ENCODE results near the gene FOXP2.

FOXP2 gene

GRCh38 chr7:114409750-114410149 lies 4.9 kb upstream of the FOXP2 start:
- Histone ChIP-seq H3K27ac (ENCODE audit: low read length) (no peak overlapping the region), H3K27me3 (ENCODE audit: insufficient read depth, low read length) (no peaks in the 10 kb centered on the region)

GRCh38 chr7:114412548-114412947 lies 2.1 kb upstream of the FOXP2 start:
- Histone ChIP-seq H3K27ac (ENCODE audit: low read length) (no peak overlapping the region), H3K9me3 (ENCODE audit: insufficient read depth, low read depth, low read length) (no peaks in the 10 kb centered on the region), H3K27me3 (ENCODE audit: insufficient read depth, low read length) (no peaks in the 10 kb centered on the region), H3K36me3 (ENCODE audit: insufficient read depth, low read depth, low read length) (no peaks in the 10 kb centered on the region), H3K9ac (ENCODE audit: low read depth, low read length) (no peak overlapping the region), H3K4me3 (ENCODE audit: low read length) (no peak overlapping the region), H3K4me1 (ENCODE audit: insufficient read depth, low read length) (peaks cover 19% of the 10 kb centered on the region)

More at GRCh38 chr7:114409750-114410149, 4.9 kb upstream of the FOXP2 start:
- H3K36me3 ChIP-seq (ENCODE audit: insufficient read depth, low read depth, low read length): no peaks in the 10 kb centered on the region
- H3K4me3 ChIP-seq (ENCODE audit: low read length): no peak overlapping the region
- H3K4me1 ChIP-seq (ENCODE audit: insufficient read depth, low read length): peaks cover 11% of the 10 kb centered on the region
- H3K9me3 ChIP-seq (ENCODE audit: insufficient read depth, low read depth, low read length): no peaks in the 10 kb centered on the region
- H3K9ac ChIP-seq (ENCODE audit: low read depth, low read length): no peak overlapping the region

- H3K9me3 ChIP-seq (ENCODE audit: insufficient read depth, low read depth, low read length): no peaks in the 10 kb centered on the region
- H3K36me3 ChIP-seq (ENCODE audit: insufficient read depth, low read depth, low read length): no peaks in the 10 kb centered on the region
- no peak overlapping the region for H3K9ac ChIP-seq (ENCODE audit: low read depth, low read length)
- H3K27me3 ChIP-seq (ENCODE audit: insufficient read depth, low read length): no peaks in the 10 kb centered on the region
- no peak overlapping the region for H3K27ac ChIP-seq (ENCODE audit: low read length)
- no peak overlapping the region for H3K4me3 ChIP-seq (ENCODE audit: low read length)
- H3K4me1 ChIP-seq (ENCODE audit: insufficient read depth, low read length): peaks cover 19% of the 10 kb centered on the region
These were observed 857 bp upstream of the FOXP2 start for GRCh38 chr7:114413761-114414155.

GRCh38 chr7:114415064-114415989 lies 712 bp downstream of the FOXP2 start:
- no peaks in the 10 kb centered on the region for H3K9me3 ChIP-seq (ENCODE audit: insufficient read depth, low read depth, low read length)
- H3K27me3 ChIP-seq (ENCODE audit: insufficient read depth, low read length): no peaks in the 10 kb centered on the region
- peaks cover 19% of the 10 kb centered on the region for H3K4me1 ChIP-seq (ENCODE audit: insufficient read depth, low read length)
- H3K9ac ChIP-seq (ENCODE audit: low read depth, low read length): peak overlapping the region; percentile 19; the same call in 1 of the 2 replicates
- H3K27ac ChIP-seq (ENCODE audit: low read length): no peak overlapping the region
- H3K36me3 ChIP-seq (ENCODE audit: insufficient read depth, low read depth, low read length): no peaks in the 10 kb centered on the region
- peak overlapping the region; percentile 33 for H3K4me3 ChIP-seq (ENCODE audit: low read length)

- peaks cover 19% of the 10 kb centered on the region for H3K4me1 ChIP-seq (ENCODE audit: insufficient read depth, low read length)
- H3K36me3 ChIP-seq (ENCODE audit: insufficient read depth, low read depth, low read length): no peaks in the 10 kb centered on the region
- no peaks in the 10 kb centered on the region for H3K9me3 ChIP-seq (ENCODE audit: insufficient read depth, low read depth, low read length)
- no peak overlapping the region for H3K4me3 ChIP-seq (ENCODE audit: low read length)
- H3K27ac ChIP-seq (ENCODE audit: low read length): no peak overlapping the region
- H3K9ac ChIP-seq (ENCODE audit: low read depth, low read length): no peak overlapping the region
- no peaks in the 10 kb centered on the region for H3K27me3 ChIP-seq (ENCODE audit: insufficient read depth, low read length)
These were observed 1.7 kb downstream of the FOXP2 start for GRCh38 chr7:114416129-114416990.

- no peaks in the 10 kb centered on the region for H3K27me3 ChIP-seq (ENCODE audit: insufficient read depth, low read length)
- H3K36me3 ChIP-seq (ENCODE audit: insufficient read depth, low read depth, low read length): no peaks in the 10 kb centered on the region
- peaks cover 19% of the 10 kb centered on the region for H3K4me1 ChIP-seq (ENCODE audit: insufficient read depth, low read length)
- H3K4me3 ChIP-seq (ENCODE audit: low read length): no peak overlapping the region
- no peak overlapping the region for H3K27ac ChIP-seq (ENCODE audit: low read length)
- no peak overlapping the region for H3K9ac ChIP-seq (ENCODE audit: low read depth, low read length)
- H3K9me3 ChIP-seq (ENCODE audit: insufficient read depth, low read depth, low read length): no peaks in the 10 kb centered on the region
These were observed 2.7 kb downstream of the FOXP2 start for GRCh38 chr7:114417290-114417689.

- Histone ChIP-seq H3K9me3 (ENCODE audit: insufficient read depth, low read depth, low read length) (no peaks in the 10 kb centered on the region), H3K4me1 (ENCODE audit: insufficient read depth, low read length) (peaks cover 19% of the 10 kb centered on the region), H3K4me3 (ENCODE audit: low read length) (no peak overlapping the region), H3K9ac (ENCODE audit: low read depth, low read length) (no peak overlapping the region), H3K36me3 (ENCODE audit: insufficient read depth, low read depth, low read length) (no peaks in the 10 kb centered on the region), H3K27me3 (ENCODE audit: insufficient read depth, low read length) (no peaks in the 10 kb centered on the region), H3K27ac (ENCODE audit: low read length) (no peak overlapping the region)
These were observed 3.5 kb downstream of the FOXP2 start for GRCh38 chr7:114418117-114418516.

GRCh38 chr7:114419441-114420272 lies 5.0 kb downstream of the FOXP2 start:
- Histone ChIP-seq H3K36me3 (ENCODE audit: insufficient read depth, low read depth, low read length) (no peaks in the 10 kb centered on the region), H3K27me3 (ENCODE audit: insufficient read depth, low read length) (no peaks in the 10 kb centered on the region), H3K9ac (ENCODE audit: low read depth, low read length) (no peak overlapping the region), H3K4me3 (ENCODE audit: low read length) (no peak overlapping the region), H3K27ac (ENCODE audit: low read length) (no peak overlapping the region), H3K9me3 (ENCODE audit: insufficient read depth, low read depth, low read length) (no peaks in the 10 kb centered on the region), H3K4me1 (ENCODE audit: insufficient read depth, low read length) (peaks cover 8% of the 10 kb centered on the region)

- H3K27me3 ChIP-seq (ENCODE audit: insufficient read depth, low read length): no peaks in the 10 kb centered on the region
- no peaks in the 10 kb centered on the region for H3K9me3 ChIP-seq (ENCODE audit: insufficient read depth, low read depth, low read length)
- H3K4me1 ChIP-seq (ENCODE audit: insufficient read depth, low read length): no peaks in the 10 kb centered on the region
- H3K27ac ChIP-seq (ENCODE audit: low read length): no peak overlapping the region
- no peak overlapping the region for H3K4me3 ChIP-seq (ENCODE audit: low read length)
- no peaks in the 10 kb centered on the region for H3K36me3 ChIP-seq (ENCODE audit: insufficient read depth, low read depth, low read length)
- H3K9ac ChIP-seq (ENCODE audit: low read depth, low read length): no peak overlapping the region
These were observed 8.2 kb downstream of the FOXP2 start for GRCh38 chr7:114422507-114423501.

GRCh38 chr7:114426382-114426781 lies 11.8 kb downstream of the FOXP2 start:
- Histone ChIP-seq H3K36me3 (ENCODE audit: insufficient read depth, low read depth, low read length) (no peaks in the 10 kb centered on the region), H3K9ac (ENCODE audit: low read depth, low read length) (no peak overlapping the region)

More at GRCh38 chr7:114426382-114426781, 11.8 kb downstream of the FOXP2 start:
- Histone ChIP-seq H3K9me3 (ENCODE audit: insufficient read depth, low read depth, low read length) (no peaks in the 10 kb centered on the region), H3K4me3 (ENCODE audit: low read length) (no peak overlapping the region), H3K4me1 (ENCODE audit: insufficient read depth, low read length) (no peaks in the 10 kb centered on the region), H3K27ac (ENCODE audit: low read length) (no peak overlapping the region), H3K27me3 (ENCODE audit: insufficient read depth, low read length) (no peaks in the 10 kb centered on the region)
